SK-MEL-5 (cell line): ENCODE results near the gene CSTPP1. TPM values are rescaled to one million over a fixed set of nuclear protein-coding genes. Genes with fewer than 3 reads are reported as not detected.

ENCODE experiments used
- DNase-seq: peaks from one replicate; pipeline ENCODE4 v3.0.0-alpha.2; 2016; ENCODE audit warnings: low read depth, low spot score
- in situ Hi-C: cut with HindIII; loops from 2 replicates; pipeline ENCODE4 v1.10.0; 2016; ENCODE audit warnings: low sequenced_read_pairs, high pct_unique_total_duplicates, low pct_unique_long_range_greater_than_20kb
- total RNA-seq: library from RNA; depleted of rRNA; stranded (reverse); fragments of >200 nt; shearing (Covaris generic); gene quantifications from 2 replicates; pipeline ENCODE4 v1.2.3, GENCODE V29; 2014

The CSTPP1 gene
- total RNA-seq, 1 experiment from 2014 or later = 14.7 TPM

GRCh38 chr11:47123094-47123493, 186.5 kb downstream of the CSTPP1 start:
- no peak for DNase-seq
- in situ Hi-C loops = no loop called here

- in situ Hi-C loops = no loop called here
- no peak for DNase-seq
Measured at GRCh38 chr11:47124675-47125074, 188.1 kb downstream of the CSTPP1 start.

GRCh38 chr11:47125083-47125482, 188.5 kb downstream of the CSTPP1 start:
- DNase-seq = no peak
- in situ Hi-C loops = no loop called here

- DNase-seq = no peak
- in situ Hi-C loops = no loop called here
Measured at GRCh38 chr11:47127213-47127612, 190.7 kb downstream of the CSTPP1 start.

GRCh38 chr11:47130543-47130942, 194.0 kb downstream of the CSTPP1 start:
- DNase-seq = no peak
- in situ Hi-C loops = no loop called here

GRCh38 chr11:47131136-47131535, 194.6 kb downstream of the CSTPP1 start:
- in situ Hi-C loops = no loop called here
- no peak for DNase-seq

- in situ Hi-C loops = no loop called here
- no peak for DNase-seq
Measured at GRCh38 chr11:47132490-47132889, 195.9 kb downstream of the CSTPP1 start.

GRCh38 chr11:47132981-47133380, 196.4 kb downstream of the CSTPP1 start:
- DNase-seq = no peak
- in situ Hi-C loops = no loop called here

GRCh38 chr11:47136327-47136726, 199.8 kb downstream of the CSTPP1 start:
- no peak for DNase-seq
- in situ Hi-C loops = no loop called here

- DNase-seq = no peak
- in situ Hi-C loops = no loop called here
Measured at GRCh38 chr11:47136921-47137320, 200.4 kb downstream of the CSTPP1 start.

GRCh38 chr11:47137476-47137875, 200.9 kb downstream of the CSTPP1 start:
- in situ Hi-C loops = no loop called here
- no peak for DNase-seq

- no peak for DNase-seq
- in situ Hi-C loops = no loop called here
Measured at GRCh38 chr11:47139878-47140277, 203.3 kb downstream of the CSTPP1 start.

GRCh38 chr11:47143322-47143721, 206.8 kb downstream of the CSTPP1 start:
- no peak for DNase-seq

GRCh38 chr11:47144541-47144940, 208.0 kb downstream of the CSTPP1 start:
- in situ Hi-C loops = no loop called here
- no peak for DNase-seq

More at GRCh38 chr11:47143322-47143721, 206.8 kb downstream of the CSTPP1 start:
- in situ Hi-C loops = no loop called here

- in situ Hi-C loops = no loop called here
- no peak for DNase-seq
Measured at GRCh38 chr11:47147250-47147649, 210.7 kb downstream of the CSTPP1 start.

GRCh38 chr11:47147681-47148080, 211.1 kb downstream of the CSTPP1 start:
- in situ Hi-C loops = no loop called here
- no peak for DNase-seq

GRCh38 chr11:47148270-47148669, 211.7 kb downstream of the CSTPP1 start:
- DNase-seq = no peak
- in situ Hi-C loops = no loop called here

- DNase-seq = no peak
- in situ Hi-C loops = no loop called here
Measured at GRCh38 chr11:47148903-47149531, 212.5 kb downstream of the CSTPP1 start.

- in situ Hi-C loops = no loop called here
Measured at GRCh38 chr11:47149782-47150181, 213.2 kb downstream of the CSTPP1 start.

More at GRCh38 chr11:47149782-47150181, 213.2 kb downstream of the CSTPP1 start:
- DNase-seq = no peak
